Neural cell (in vitro differentiated cells): ENCODE results near the gene DNAJC5.

ENCODE experiments used
- EZH2 ChIP-seq: fragments of 200-600, 300-800 bp; shearing (Covaris generic), sonication (generic); IDR thresholded peaks from 2 replicates; pipeline ENCODE4 v1.6.1; 2014; ENCODE audit warnings: antibody characterized with exemption, low read length, borderline replicate concordance, mild to moderate bottlenecking; ENCODE audit not compliant: insufficient read depth, poor library complexity, severe bottlenecking
- MXI1 ChIP-seq: fragments of 450-650 bp; conservative IDR thresholded peaks from 2 replicates; pipeline ENCODE4 v1.6.1; 2014; ENCODE audit warnings: antibody characterized with exemption, mild to moderate bottlenecking; ENCODE audit not compliant: poor library complexity, severe bottlenecking
- POLR2AphosphoS5 ChIP-seq: IDR thresholded peaks from 2 replicates; pipeline ENCODE4 v1.6.1; 2012
- RAD21 ChIP-seq: fragments of 450-650 bp; conservative IDR thresholded peaks from 2 replicates; pipeline ENCODE4 v1.6.1; 2014; ENCODE audit warnings: antibody characterized with exemption, mild to moderate bottlenecking, moderate library complexity
- REST ChIP-seq: IDR thresholded peaks from 2 replicates; pipeline ENCODE4 v1.6.1; 2012; ENCODE audit warnings: borderline replicate concordance
- TAF1 ChIP-seq: IDR thresholded peaks from 2 replicates; pipeline ENCODE4 v1.6.1; 2012; ENCODE audit warnings: low read depth
- TF ChIP-seq, protein P1 (sequence below): fragments of 450-650 bp; IDR thresholded peaks from 2 replicates; pipeline ENCODE4 v1.5.1; 2014; ENCODE audit warnings: antibody characterized with exemption, mild to moderate bottlenecking, moderate library complexity; ENCODE audit not compliant: poor library complexity, severe bottlenecking

DNA sequence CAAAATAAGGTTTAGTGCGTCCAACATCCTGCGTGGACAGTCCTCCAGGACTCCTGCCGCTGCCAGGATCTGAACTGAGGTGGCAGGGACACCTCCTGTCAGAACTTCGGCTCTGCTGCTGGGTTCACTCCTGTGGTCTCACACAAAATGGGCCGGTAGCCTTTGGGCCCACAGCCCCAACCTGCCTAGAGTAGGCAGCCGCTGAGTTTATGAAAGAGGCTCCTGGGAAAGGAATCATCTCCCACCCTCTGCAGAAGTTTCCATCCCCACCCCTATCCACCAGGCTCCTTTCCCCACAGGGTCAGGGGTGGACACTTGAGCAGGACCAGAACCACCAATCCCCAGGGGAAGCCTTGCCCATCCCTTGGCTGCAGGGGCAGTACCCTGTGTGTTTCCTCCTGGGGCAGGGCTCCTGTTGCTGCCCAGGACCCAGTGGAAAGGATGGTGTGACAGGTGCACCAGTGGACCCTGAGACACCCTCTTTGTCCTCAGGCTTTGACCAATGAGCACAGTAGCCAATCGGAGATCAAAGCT is 35.7 kb upstream of the DNAJC5 start:
- TF ChIP-seq, protein P1, sequence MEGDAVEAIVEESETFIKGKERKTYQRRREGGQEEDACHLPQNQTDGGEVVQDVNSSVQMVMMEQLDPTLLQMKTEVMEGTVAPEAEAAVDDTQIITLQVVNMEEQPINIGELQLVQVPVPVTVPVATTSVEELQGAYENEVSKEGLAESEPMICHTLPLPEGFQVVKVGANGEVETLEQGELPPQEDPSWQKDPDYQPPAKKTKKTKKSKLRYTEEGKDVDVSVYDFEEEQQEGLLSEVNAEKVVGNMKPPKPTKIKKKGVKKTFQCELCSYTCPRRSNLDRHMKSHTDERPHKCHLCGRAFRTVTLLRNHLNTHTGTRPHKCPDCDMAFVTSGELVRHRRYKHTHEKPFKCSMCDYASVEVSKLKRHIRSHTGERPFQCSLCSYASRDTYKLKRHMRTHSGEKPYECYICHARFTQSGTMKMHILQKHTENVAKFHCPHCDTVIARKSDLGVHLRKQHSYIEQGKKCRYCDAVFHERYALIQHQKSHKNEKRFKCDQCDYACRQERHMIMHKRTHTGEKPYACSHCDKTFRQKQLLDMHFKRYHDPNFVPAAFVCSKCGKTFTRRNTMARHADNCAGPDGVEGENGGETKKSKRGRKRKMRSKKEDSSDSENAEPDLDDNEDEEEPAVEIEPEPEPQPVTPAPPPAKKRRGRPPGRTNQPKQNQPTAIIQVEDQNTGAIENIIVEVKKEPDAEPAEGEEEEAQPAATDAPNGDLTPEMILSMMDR: no peak
- no peak for TF ChIP-seq REST
- no peak for TF ChIP-seq TAF1
- no peak for TF ChIP-seq MXI1
- no peak for TF ChIP-seq POLR2AphosphoS5
- no peak for TF ChIP-seq RAD21
- TF ChIP-seq EZH2: no peak
